Loucy (cell line): ENCODE results near the gene B4GALNT3.

Experiments
- EZH2phosphoT487 ChIP-seq: fragments of 200-600 bp; IDR thresholded peaks from 2 replicates; pipeline ENCODE4 v1.6.1; 2018; ENCODE audit warnings: antibody characterized with exemption, mild to moderate bottlenecking, moderate library complexity, borderline replicate concordance
- TF ChIP-seq, protein P1 (sequence below): fragments of 200-600 bp; sonication (generic); conservative IDR thresholded peaks from 2 replicates; pipeline ENCODE4 v1.5.1; 2014; ENCODE audit warnings: mild to moderate bottlenecking, antibody characterized with exemption, low read length

GRCh38 chr12:530308-530707 lies 70.6 kb downstream of the B4GALNT3 start:
- TF ChIP-seq, protein P1, sequence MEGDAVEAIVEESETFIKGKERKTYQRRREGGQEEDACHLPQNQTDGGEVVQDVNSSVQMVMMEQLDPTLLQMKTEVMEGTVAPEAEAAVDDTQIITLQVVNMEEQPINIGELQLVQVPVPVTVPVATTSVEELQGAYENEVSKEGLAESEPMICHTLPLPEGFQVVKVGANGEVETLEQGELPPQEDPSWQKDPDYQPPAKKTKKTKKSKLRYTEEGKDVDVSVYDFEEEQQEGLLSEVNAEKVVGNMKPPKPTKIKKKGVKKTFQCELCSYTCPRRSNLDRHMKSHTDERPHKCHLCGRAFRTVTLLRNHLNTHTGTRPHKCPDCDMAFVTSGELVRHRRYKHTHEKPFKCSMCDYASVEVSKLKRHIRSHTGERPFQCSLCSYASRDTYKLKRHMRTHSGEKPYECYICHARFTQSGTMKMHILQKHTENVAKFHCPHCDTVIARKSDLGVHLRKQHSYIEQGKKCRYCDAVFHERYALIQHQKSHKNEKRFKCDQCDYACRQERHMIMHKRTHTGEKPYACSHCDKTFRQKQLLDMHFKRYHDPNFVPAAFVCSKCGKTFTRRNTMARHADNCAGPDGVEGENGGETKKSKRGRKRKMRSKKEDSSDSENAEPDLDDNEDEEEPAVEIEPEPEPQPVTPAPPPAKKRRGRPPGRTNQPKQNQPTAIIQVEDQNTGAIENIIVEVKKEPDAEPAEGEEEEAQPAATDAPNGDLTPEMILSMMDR: no peak
- no peak for TF ChIP-seq EZH2phosphoT487
